HepG2 (cell line): ENCODE results near the gene POP5. TPM values are rescaled to one million over a fixed set of nuclear protein-coding genes. Genes with fewer than 3 reads are reported as not detected.

Experiments
- BRD4 ChIP-seq: sonication (generic); formaldehyde crosslinking; IDR thresholded peaks from 2 replicates; pipeline ENCODE4 v1.4.0; 2020; ENCODE audit warnings: missing genetic modification reagents
- FOXA3 ChIP-seq: IDR thresholded peaks from 2 replicates; pipeline ENCODE4 v1.6.1; 2016; ENCODE audit warnings: missing genetic modification reagents, missing compliant biosample characterization
- HINFP ChIP-seq: sonication (generic); formaldehyde crosslinking; IDR thresholded peaks from 2 replicates; pipeline ENCODE4 v1.4.0; 2020; ENCODE audit warnings: low read depth, mild to moderate bottlenecking, missing genetic modification reagents
- KMT2B ChIP-seq: IDR thresholded peaks from 2 replicates; pipeline ENCODE4 v1.6.1; 2016; ENCODE audit warnings: missing genetic modification reagents, missing compliant biosample characterization
- NCOA1 ChIP-seq: sonication (generic); formaldehyde crosslinking; IDR thresholded peaks from 2 replicates; pipeline ENCODE4 v1.9.0; 2021; ENCODE audit warnings: missing genetic modification reagents
- NR3C1 ChIP-seq: sonication (generic); formaldehyde crosslinking; IDR thresholded peaks from 2 replicates; pipeline ENCODE4 v1.4.0; 2020; ENCODE audit warnings: missing genetic modification reagents
- POGK ChIP-seq: sonication (generic); formaldehyde crosslinking; conservative IDR thresholded peaks from 2 replicates; pipeline ENCODE4 v1.8.0; 2022; ENCODE audit warnings: mild to moderate bottlenecking, moderate library complexity, missing genetic modification reagents
- RFX5 ChIP-seq: IDR thresholded peaks from 2 replicates; pipeline ENCODE4 v1.6.1; 2011; ENCODE audit warnings: low read depth, low read length, improper control_type of control experiment
- SOX13 ChIP-seq, 3 experiments: fragments of 450-650 bp in 1 of 3; sonication (generic) in 1 of 3; formaldehyde crosslinking in 1 of 3; IDR thresholded peaks in 2 of 3; conservative IDR thresholded peaks in 1 of 3; 2 replicates each; pipeline versions ENCODE4 v1.5.0 to v1.6.1; 2016 to 2020; ENCODE audit warnings: antibody characterized with exemption in 1 of 3, mild to moderate bottlenecking in 1 of 3, missing compliant biosample characterization in 1 of 3, missing genetic modification reagents in 1 of 3, moderate library complexity in 1 of 3
- THAP11 ChIP-seq: IDR thresholded peaks from 2 replicates; pipeline ENCODE4 v1.6.1; 2016; ENCODE audit warnings: missing biosample characterization, missing genetic modification reagents
- YY1 ChIP-seq: IDR thresholded peaks from 2 replicates; pipeline ENCODE4 v1.6.1; 2011; ENCODE audit warnings: low read length, low read depth, moderate library complexity, mild to moderate bottlenecking; ENCODE audit not compliant: insufficient read depth, insufficient replicate concordance
- ZFP91 ChIP-seq: sonication (generic); formaldehyde crosslinking; IDR thresholded peaks from 2 replicates; pipeline ENCODE4 v1.9.0; 2022; ENCODE audit warnings: missing genetic modification reagents, mild to moderate bottlenecking, borderline replicate concordance
- ZKSCAN8 ChIP-seq: IDR thresholded peaks from 2 replicates; pipeline ENCODE4 v1.6.1; 2016; ENCODE audit warnings: borderline replicate concordance, missing genetic modification reagents, missing compliant biosample characterization
- ZNF264 ChIP-seq: sonication (generic); formaldehyde crosslinking; IDR thresholded peaks from 2 replicates; pipeline ENCODE4 v1.4.0; 2020; ENCODE audit warnings: missing genetic modification reagents
- ZNF280D ChIP-seq: sonication (generic); formaldehyde crosslinking; IDR thresholded peaks from 2 replicates; pipeline ENCODE4 v1.5.1; 2020; ENCODE audit warnings: mild to moderate bottlenecking, missing genetic modification reagents
- ZNF317 ChIP-seq: sonication (generic); formaldehyde crosslinking; IDR thresholded peaks from 2 replicates; pipeline ENCODE4 v1.5.0; 2020; ENCODE audit warnings: mild to moderate bottlenecking, missing genetic modification reagents
- ZNF556 ChIP-seq: sonication (generic); formaldehyde crosslinking; IDR thresholded peaks from 2 replicates; pipeline ENCODE4 v1.4.0; 2020; ENCODE audit warnings: mild to moderate bottlenecking, missing genetic modification reagents, borderline replicate concordance
- ZNF772 ChIP-seq: sonication (generic); formaldehyde crosslinking; IDR thresholded peaks from 2 replicates; pipeline ENCODE4 v1.5.0; 2020; ENCODE audit warnings: mild to moderate bottlenecking, missing genetic modification reagents
- ZNF777 ChIP-seq: sonication (generic); formaldehyde crosslinking; IDR thresholded peaks from 2 replicates; pipeline ENCODE4 v1.4.0; 2020; ENCODE audit warnings: missing genetic modification reagents
- polyA plus RNA-seq, 8 experiments: library from polyadenylated mRNA; depleted of rRNA in 3 of 8; stranded (reverse) in 7 of 8; unstranded in 1 of 8; fragments of >200 nt; fragmentation: Illumina TruSeq in 4 of 8; extraction: Trizol in 4 of 8; gene quantifications; 2 replicates each; pipeline versions ENCODE4 v1.2.1 to v1.2.3, GENCODE V29; 2011 to 2016; ENCODE audit warnings: low read depth in 4 of 8, missing spikeins in 1 of 8, mixed read lengths in 1 of 8; ENCODE audit not compliant: insufficient read depth in 1 of 8
- total RNA-seq, 5 experiments: library from RNA; depleted of rRNA; stranded (reverse); fragments of >200 nt; fragmentation: Illumina TruSeq; extraction: Trizol; gene quantifications; 2 replicates each; pipeline ENCODE4 v1.2.3, GENCODE V29; 2016; ENCODE audit warnings: low read depth in 1 of 5

POP5 gene
- total and polyA plus RNA-seq, 2 of the 13 experiments (the other 11 are each of a cell fraction or from before 2014, with no cell fraction given): 45.6 to 61.3 TPM

GRCh38 chr12:120528861-120529525 lies 52.2 kb downstream of the POP5 start, which contains the start of gene COQ5 (continued):
- TF ChIP-seq ZNF280D (no peak; the same call in 1 of the 2 replicates), RFX5 (no peak), NR3C1 (CRISPR knock-in tag) (no peak), ZNF772 (0 out of 2 replicates have a peak, but pooled peaks have one; percentile 58), ZNF777 (CRISPR knock-in tag) (peak; percentile 69), ZKSCAN8 (CRISPR knock-in tag) (peak; percentile 52; the same call in 1 of the 2 replicates), BRD4 (CRISPR knock-in tag) (peak; percentile 92), ZFP91 (CRISPR knock-in tag) (peak; percentile 88; the same call in 1 of the 2 replicates), ZNF556 (CRISPR knock-in tag) (peak; percentile 51; the same call in 1 of the 2 replicates), POGK (peak; percentile 64; the same call in 1 of the 2 replicates), SOX13 (IDR thresholded peaks at IDR 0.05) (no peak), SOX13 (CRISPR knock-in tag; conservative IDR thresholded peaks at IDR 0.05 in 1 of 2, IDR thresholded peaks at IDR 0.05 in 1 of 2) (peak in 1 of 2 experiments; percentile 52; a peak in 2 of 4 replicates), FOXA3 (CRISPR knock-in tag) (peak; percentile 56; the same call in 1 of the 2 replicates), YY1 (peak; percentile 99), ZNF264 (CRISPR knock-in tag) (peak; percentile 71; the same call in 1 of the 2 replicates), NCOA1 (CRISPR knock-in tag) (peak; percentile 60; the same call in 1 of the 2 replicates), ZNF317 (CRISPR knock-in tag) (peak; percentile 68; the same call in 1 of the 2 replicates), KMT2B (CRISPR knock-in tag) (peak; percentile 82), HINFP (CRISPR knock-in tag) (peak; percentile 65; the same call in 1 of the 2 replicates), THAP11 (CRISPR knock-in tag) (peak; percentile 94)
